Measurements from ENCODE around the gene SVEP1. TPM values are rescaled to one million over a fixed set of nuclear protein-coding genes. Genes with fewer than 3 reads are reported as not detected.

Gene SVEP1
- total RNA-seq, 1 experiment from 2014 or later, result 0.05 TPM

- no peak for TF ChIP-seq REST (IDR thresholded peaks at IDR 0.05; ENCODE audit: insufficient read depth in 1 of 2, low read depth in 2 of 2, low read length in 1 of 2)
- no peak for TF ChIP-seq CTCF (IDR thresholded peaks at IDR 0.05)
- TF ChIP-seq SIN3A (IDR thresholded peaks at IDR 0.05; ENCODE audit: borderline replicate concordance, insufficient read depth, low read depth, low read length), result no peak
- TF ChIP-seq POLR2AphosphoS5 (IDR thresholded peaks at IDR 0.05; ENCODE audit: low read depth, low read length), result no peak
- TF ChIP-seq TCF7L2 (IDR thresholded peaks at IDR 0.05; ENCODE audit: low read depth, low read length), result no peak
- no peaks in the 10 kb centered on the region for H3K36me3 ChIP-seq (ENCODE audit: control insufficient read depth, insufficient read depth, low read length)
- ChIA-PET POLR2A (no interaction called here), CTCF (no interaction called here)
- H3K27me3 ChIP-seq (ENCODE audit: control insufficient read depth, insufficient read depth, low read length), result no peaks in the 10 kb centered on the region
- in situ Hi-C loops (cut with HindIII; ENCODE audit: low pct_unique_long_range_greater_than_20kb, low sequenced_read_pairs), result no loop called here
- H3K9me3 ChIP-seq (ENCODE audit: control insufficient read depth, insufficient read depth, low read depth, low read length), result no peaks in the 10 kb centered on the region
- ATAC-seq (no peak), DNase-seq (ENCODE audit: low read depth, low spot score) (no peak)
- intact Hi-C loops (cut with micrococcal nuclease; ENCODE audit: unreplicated experiment), result no loop called here
- H3K4me1 ChIP-seq (ENCODE audit: control insufficient read depth, insufficient read depth, low read length), result no peaks in the 10 kb centered on the region
- no peak overlapping the region for H3K4me3 ChIP-seq (ENCODE audit: low read depth in 2 of 2, low read length in 2 of 2)
- no peak overlapping the region for H3K27ac ChIP-seq (ENCODE audit: low read length)
- BruUV-seq (replicated peaks), result no TSS peak
Measured at GRCh38 chr9:110432253-110432652, 147.3 kb downstream of the SVEP1 start.

GRCh38 chr9:110429453-110429852 is 150.1 kb downstream of the SVEP1 start:
- CTCF ChIA-PET, result no interaction called here
- no peak for TF ChIP-seq CTCF (IDR thresholded peaks at IDR 0.05)
- no peak for TF ChIP-seq SIN3A (IDR thresholded peaks at IDR 0.05; ENCODE audit: borderline replicate concordance, insufficient read depth, low read depth, low read length)
- TF ChIP-seq TCF7L2 (IDR thresholded peaks at IDR 0.05; ENCODE audit: low read depth, low read length), result no peak
- TF ChIP-seq POLR2AphosphoS5 (IDR thresholded peaks at IDR 0.05; ENCODE audit: low read depth, low read length), result no peak
- TF ChIP-seq REST (IDR thresholded peaks at IDR 0.05; ENCODE audit: insufficient read depth in 1 of 2, low read depth in 2 of 2, low read length in 1 of 2), result no peak
- Histone ChIP-seq H3K9me3 (ENCODE audit: control insufficient read depth, insufficient read depth, low read depth, low read length) (no peaks in the 10 kb centered on the region), H3K36me3 (ENCODE audit: control insufficient read depth, insufficient read depth, low read length) (no peaks in the 10 kb centered on the region), H3K27me3 (ENCODE audit: control insufficient read depth, insufficient read depth, low read length) (no peaks in the 10 kb centered on the region), H3K4me3 (ENCODE audit: low read depth in 2 of 2, low read length in 2 of 2) (no peak overlapping the region), H3K27ac (ENCODE audit: low read length) (no peak overlapping the region), H3K4me1 (ENCODE audit: control insufficient read depth, insufficient read depth, low read length) (no peaks in the 10 kb centered on the region)
- no peak for ATAC-seq
- intact Hi-C loops (cut with micrococcal nuclease; ENCODE audit: unreplicated experiment), result loop anchor here (5.0 kb wide), 1 partner anchor 193 kb away; no protein-coding TSS in a partner anchor
- in situ Hi-C loops (cut with HindIII; ENCODE audit: low pct_unique_long_range_greater_than_20kb, low sequenced_read_pairs), result no loop called here
- DNase-seq (ENCODE audit: low read depth, low spot score), result no peak
- BruUV-seq (replicated peaks), result no TSS peak
- POLR2A ChIA-PET, result no interaction called here
